Measurements from ENCODE around the gene PRR7.

The PRR7 gene

GRCh38 chr5:177455661-177456590 lies 9.3 kb downstream of the PRR7 start:
- H3K4me3 ChIP-seq (replicated peaks; ENCODE audit: low read depth, low read length) = peak overlapping the region; percentile 46
- DNase-seq (ENCODE audit: low read depth) = peak; percentile 90
- peak; percentile 84 for TF ChIP-seq CTCF (IDR thresholded peaks at IDR 0.05; ENCODE audit: low read length, missing control alignments)

- no peak for DNase-seq (ENCODE audit: low read depth)
- no peak overlapping the region for H3K4me3 ChIP-seq (replicated peaks; ENCODE audit: low read depth, low read length)
- TF ChIP-seq CTCF (IDR thresholded peaks at IDR 0.05; ENCODE audit: low read length, missing control alignments) = no peak
Measured at GRCh38 chr5:177456591-177456964, 10.0 kb downstream of the PRR7 start.

GRCh38 chr5:177456976-177457851 lies 10.6 kb downstream of the PRR7 start:
- no peak overlapping the region for H3K4me3 ChIP-seq (replicated peaks; ENCODE audit: low read depth, low read length)
- peak; percentile 97 for DNase-seq (ENCODE audit: low read depth)
- TF ChIP-seq CTCF (IDR thresholded peaks at IDR 0.05; ENCODE audit: low read length, missing control alignments) = peak; percentile 63

- H3K4me3 ChIP-seq (replicated peaks; ENCODE audit: low read depth, low read length) = no peak overlapping the region
- no peak for TF ChIP-seq CTCF (IDR thresholded peaks at IDR 0.05; ENCODE audit: low read length, missing control alignments)
- DNase-seq (ENCODE audit: low read depth) = no peak
Measured at GRCh38 chr5:177457852-177458681, 11.5 kb downstream of the PRR7 start.

GRCh38 chr5:177458912-177459350 lies 12.3 kb downstream of the PRR7 start:
- no peak for DNase-seq (ENCODE audit: low read depth)
- H3K4me3 ChIP-seq (replicated peaks; ENCODE audit: low read depth, low read length) = no peak overlapping the region
- no peak for TF ChIP-seq CTCF (IDR thresholded peaks at IDR 0.05; ENCODE audit: low read length, missing control alignments)

GRCh38 chr5:177459357-177459756 lies 12.7 kb downstream of the PRR7 start:
- no peak for TF ChIP-seq CTCF (IDR thresholded peaks at IDR 0.05; ENCODE audit: low read length, missing control alignments)
- H3K4me3 ChIP-seq (replicated peaks; ENCODE audit: low read depth, low read length) = no peak overlapping the region
- DNase-seq (ENCODE audit: low read depth) = no peak

Data from fibroblast of pulmonary artery (primary cell).